Endothelial cell of umbilical vein (primary cell): Measurements from ENCODE around the gene MMADHC. TPM values are rescaled to one million over a fixed set of nuclear protein-coding genes. Genes with fewer than 3 reads are reported as not detected.
A peak's percentile ranks its signal among the peaks of the same experiment; 100 is the strongest.

Source experiments
- BruUV-seq: library from RNA; stranded (reverse); fragments of 400-500 nt; replicated peaks from 2 replicates; lab custom pipeline; 2021; lab: Mats Ljungman, UMichigan
- CTCF ChIA-PET: fragments of 300-600, 350-600 bp; sonication (Branson Sonifier 250); formaldehyde crosslinking; loops from one replicate; lab custom pipeline; 2021; ENCODE audit warnings: antibody characterized with exemption, inconsistent platforms; lab: Charles Lee
- POLR2A ChIA-PET: fragments of 300-600, 350-600 bp; sonication (Branson Sonifier 250); formaldehyde crosslinking; loops from one replicate; lab custom pipeline; 2021; ENCODE audit warnings: antibody characterized with exemption, inconsistent platforms; lab: Charles Lee
- DNase-seq: peaks from one replicate; pipeline ENCODE4 v3.0.0-alpha.2; 2011; ENCODE audit warnings: low read depth, low spot score
- FAIRE-seq: peaks from 2 replicates; lab custom pipeline; 2011; peaks lifted over from hg19 to GRCh38; lab: Jason Lieb, UNC
- H2AFZ ChIP-seq: 2 replicates; pipeline ENCODE4 v1.6.0; 2012; ENCODE audit warnings: low read depth, low read length, control low read depth, inconsistent platforms
- H3K27ac ChIP-seq: 2 replicates; pipeline ENCODE4 v1.5.1; 2011; ENCODE audit warnings: low read depth, mild to moderate bottlenecking, control low read depth, low read length, moderate library complexity; ENCODE audit not compliant: insufficient read depth
- H3K27me3 ChIP-seq, 2 experiments: 2 replicates each; pipeline versions ENCODE4 v1.6.0 to v1.6.1; 2011; ENCODE audit warnings: low read length in 2 of 2, mixed read lengths in 1 of 2; ENCODE audit not compliant: control insufficient read depth in 2 of 2, insufficient read depth in 2 of 2
- H3K36me3 ChIP-seq, 2 experiments: 2 replicates in 1 of 2; 3 replicates in 1 of 2; pipeline ENCODE4 v1.5.1; 2011; ENCODE audit warnings: low read length in 2 of 2, mild to moderate bottlenecking in 1 of 2, moderate library complexity in 1 of 2; ENCODE audit not compliant: control insufficient read depth in 2 of 2, insufficient read depth in 2 of 2; ENCODE audit errors: extremely low read depth in 1 of 2
- H3K4me1 ChIP-seq: 3 replicates; pipeline ENCODE4 v1.5.1; 2011; ENCODE audit warnings: mild to moderate bottlenecking, low read length; ENCODE audit not compliant: control insufficient read depth, insufficient read depth; ENCODE audit errors: extremely low read depth
- H3K4me2 ChIP-seq: 2 replicates; pipeline ENCODE4 v1.6.1; 2011; ENCODE audit warnings: low read length, control low read depth, mixed read lengths; ENCODE audit not compliant: insufficient read depth
- H3K4me3 ChIP-seq, 3 experiments: fragments of 200-600 bp in 1 of 3; sonication (generic), shearing (Covaris generic) in 1 of 3; replicated peaks in 1 of 3; 2 replicates each; pipeline ENCODE4 v1.5.1; 2011 to 2016; ENCODE audit warnings: control low read depth in 3 of 3, low read length in 3 of 3, mild to moderate bottlenecking in 2 of 3, inconsistent platforms in 1 of 3, low read depth in 1 of 3, moderate library complexity in 1 of 3; ENCODE audit not compliant: insufficient read depth in 1 of 3
- H3K79me2 ChIP-seq: 2 replicates; pipeline ENCODE4 v1.6.0; 2012; ENCODE audit warnings: low read length, inconsistent platforms; ENCODE audit not compliant: control insufficient read depth, insufficient read depth
- H3K9ac ChIP-seq: replicated peaks from 2 replicates; pipeline ENCODE3; 2011; ENCODE audit warnings: low read length, control low read depth; ENCODE audit not compliant: insufficient read depth; ENCODE audit errors: extremely low read depth
- H3K9me1 ChIP-seq: replicated peaks from 3 replicates; pipeline ENCODE4 v1.6.0; 2011; ENCODE audit warnings: mild to moderate bottlenecking, low read length; ENCODE audit not compliant: control insufficient read depth, insufficient read depth; ENCODE audit errors: extremely low read depth
- H3K9me3 ChIP-seq: replicated peaks from 2 replicates; pipeline ENCODE4 v1.5.1; 2012; ENCODE audit warnings: low read length, inconsistent platforms; ENCODE audit not compliant: control insufficient read depth, insufficient read depth
- H4K20me1 ChIP-seq: replicated peaks from 2 replicates; pipeline ENCODE3; 2011; ENCODE audit warnings: mild to moderate bottlenecking, low read length; ENCODE audit not compliant: control insufficient read depth, insufficient read depth; ENCODE audit errors: extremely low read depth
- EZH2 ChIP-seq: IDR thresholded peaks from 2 replicates; pipeline ENCODE4 v1.6.1; 2012; ENCODE audit warnings: borderline replicate concordance, low read depth, mild to moderate bottlenecking, moderate library complexity, low read length, inconsistent platforms; ENCODE audit not compliant: severe bottlenecking
- FOS ChIP-seq: IDR thresholded peaks from 2 replicates; pipeline ENCODE4 v1.6.1; 2011; ENCODE audit warnings: mild to moderate bottlenecking, low read length, moderate library complexity, borderline replicate concordance; ENCODE audit not compliant: insufficient read depth
- GATA2 ChIP-seq: IDR thresholded peaks from 2 replicates; pipeline ENCODE4 v1.7.0; 2011; ENCODE audit warnings: low read depth, mild to moderate bottlenecking, moderate library complexity, mixed read lengths, low read length; ENCODE audit not compliant: insufficient read length, insufficient read depth
- JUN ChIP-seq: IDR thresholded peaks from 2 replicates; pipeline ENCODE4 v1.6.1; 2011; ENCODE audit warnings: borderline replicate concordance, low read depth; ENCODE audit not compliant: insufficient read length, insufficient read depth
- MYC ChIP-seq: IDR thresholded peaks from one replicate; pipeline ENCODE4 v1.6.1; 2011; ENCODE audit warnings: mild to moderate bottlenecking, low read depth, low read length
- POLR2A ChIP-seq: IDR thresholded peaks from 2 replicates; pipeline ENCODE4 v1.6.1; 2012; ENCODE audit warnings: low read depth, mild to moderate bottlenecking, control low read depth, low read length
- POLR2AphosphoS5 ChIP-seq: IDR thresholded peaks from 2 replicates; pipeline ENCODE4 v1.6.1; 2012; ENCODE audit warnings: low read depth, mild to moderate bottlenecking, control low read depth, low read length, moderate library complexity; ENCODE audit not compliant: insufficient read depth
- dilution Hi-C: fragments of 300-500 bp; cut with MboI; formaldehyde crosslinking; loops from one replicate; pipeline ENCODE4 v1.15.0; 2019; ENCODE audit warnings: low sequenced_read_pairs; ENCODE audit not compliant: extremely low pct_ligation_motif_present
- intact Hi-C: fragments of 100-400 bp; cut with micrococcal nuclease; formaldehyde crosslinking; loops from one replicate; pipeline ENCODE4 v1.10.0; 2022
- polyA plus RNA-seq, 4 experiments: library from polyadenylated mRNA; depleted of rRNA in 3 of 4; stranded (reverse) in 3 of 4; unstranded in 1 of 4; fragments of >200 nt; gene quantifications; 2 replicates each; pipeline versions ENCODE4 v1.2.1 to v1.2.3, GENCODE V29; 2011 to 2012; ENCODE audit warnings: missing spikeins in 1 of 4
- total RNA-seq: library from RNA; stranded (reverse); gene quantifications from 2 replicates; pipeline ENCODE4 v1.2.3, GENCODE V29; 2021
- TF ChIP-seq, protein P1 (sequence below): IDR thresholded peaks from 2 replicates; pipeline ENCODE4 v1.6.1; 2011; ENCODE audit not compliant: insufficient read depth, insufficient read length
- TF ChIP-seq, protein P2 (sequence below), 2 donors: IDR thresholded peaks; 1 replicate in 1 of 2; 2 replicates in 1 of 2; pipeline ENCODE4 v1.5.1; 2011; ENCODE audit warnings: low read length in 2 of 2, mild to moderate bottlenecking in 2 of 2, moderate library complexity in 2 of 2, control low read depth in 1 of 2, inconsistent platforms in 1 of 2, low read depth in 1 of 2; ENCODE audit not compliant: insufficient read depth in 1 of 2; ENCODE audit errors: extremely low read depth in 1 of 2

Gene MMADHC
- total and polyA plus RNA-seq, 2 donors (not counting 3 experiments of a cell fraction or from before 2014, with no cell fraction given), result 53.4 to 115 TPM

DNA sequence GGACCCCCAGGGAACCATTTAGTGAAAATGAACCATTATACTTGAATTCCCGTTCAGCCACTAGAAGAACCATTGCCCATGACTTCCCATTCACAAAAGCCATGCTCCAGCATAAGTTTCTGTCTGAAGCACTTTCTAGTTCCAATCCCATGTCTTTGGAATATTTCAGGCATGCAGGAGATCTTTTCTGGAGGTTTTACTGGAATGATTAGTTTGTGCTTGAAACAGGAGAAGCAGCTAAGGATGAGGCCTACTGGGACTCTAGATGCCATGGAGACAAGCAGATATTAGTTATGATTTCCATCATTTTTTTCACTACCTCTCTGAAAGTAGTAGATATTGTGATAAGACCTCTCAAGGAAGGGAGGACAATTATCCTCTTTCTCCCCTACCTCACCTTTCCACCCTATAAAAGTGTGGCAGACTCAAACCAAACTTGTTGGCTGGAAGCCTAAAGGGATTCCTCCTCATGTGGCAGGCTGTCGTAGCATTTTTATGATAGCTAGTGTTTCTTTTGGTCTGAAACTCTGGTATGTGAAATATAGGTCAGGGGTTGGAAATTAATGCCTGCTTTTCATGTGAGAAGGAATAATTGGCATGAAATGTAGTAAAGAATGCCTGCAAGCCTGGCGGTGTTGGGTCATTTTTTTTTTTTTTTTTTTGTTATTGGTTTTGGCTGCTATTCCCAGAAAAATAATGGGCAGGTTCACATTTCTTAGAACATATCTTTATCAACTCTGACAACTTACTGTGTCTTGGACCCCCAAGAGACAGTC, 29.3 kb upstream of the MMADHC start:
- dilution Hi-C loops, result no loop called here
- no peaks in the 10 kb centered on the region for H3K36me3 ChIP-seq
- no peaks in the 10 kb centered on the region for H4K20me1 ChIP-seq
- no peaks in the 10 kb centered on the region for H3K27me3 ChIP-seq
- ChIA-PET CTCF (no interaction called here), POLR2A (no interaction called here)
- no TSS peak for BruUV-seq
- H2AFZ ChIP-seq, result no peak overlapping the region
- H3K4me3 ChIP-seq, result no peak overlapping the region
- TF ChIP-seq EZH2 (no peak), POLR2AphosphoS5 (no peak), JUN (no peak), GATA2 (no peak), MYC (no peak), FOS (no peak), POLR2A (no peak)
- TF ChIP-seq, protein P1, sequence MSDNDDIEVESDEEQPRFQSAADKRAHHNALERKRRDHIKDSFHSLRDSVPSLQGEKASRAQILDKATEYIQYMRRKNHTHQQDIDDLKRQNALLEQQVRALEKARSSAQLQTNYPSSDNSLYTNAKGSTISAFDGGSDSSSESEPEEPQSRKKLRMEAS, result no peak
- TF ChIP-seq, protein P2, sequence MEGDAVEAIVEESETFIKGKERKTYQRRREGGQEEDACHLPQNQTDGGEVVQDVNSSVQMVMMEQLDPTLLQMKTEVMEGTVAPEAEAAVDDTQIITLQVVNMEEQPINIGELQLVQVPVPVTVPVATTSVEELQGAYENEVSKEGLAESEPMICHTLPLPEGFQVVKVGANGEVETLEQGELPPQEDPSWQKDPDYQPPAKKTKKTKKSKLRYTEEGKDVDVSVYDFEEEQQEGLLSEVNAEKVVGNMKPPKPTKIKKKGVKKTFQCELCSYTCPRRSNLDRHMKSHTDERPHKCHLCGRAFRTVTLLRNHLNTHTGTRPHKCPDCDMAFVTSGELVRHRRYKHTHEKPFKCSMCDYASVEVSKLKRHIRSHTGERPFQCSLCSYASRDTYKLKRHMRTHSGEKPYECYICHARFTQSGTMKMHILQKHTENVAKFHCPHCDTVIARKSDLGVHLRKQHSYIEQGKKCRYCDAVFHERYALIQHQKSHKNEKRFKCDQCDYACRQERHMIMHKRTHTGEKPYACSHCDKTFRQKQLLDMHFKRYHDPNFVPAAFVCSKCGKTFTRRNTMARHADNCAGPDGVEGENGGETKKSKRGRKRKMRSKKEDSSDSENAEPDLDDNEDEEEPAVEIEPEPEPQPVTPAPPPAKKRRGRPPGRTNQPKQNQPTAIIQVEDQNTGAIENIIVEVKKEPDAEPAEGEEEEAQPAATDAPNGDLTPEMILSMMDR (IDR thresholded peaks at IDR 0.05; ENCODE audit: extremely low read depth in 1 of 2, insufficient read depth in 1 of 2, low read depth in 1 of 2, low read length in 2 of 2), result no peak
- intact Hi-C loops, result no loop called here
- no peaks in the 10 kb centered on the region for H3K9me1 ChIP-seq
- H3K27ac ChIP-seq, result no peak overlapping the region
- no peak overlapping the region for H3K4me2 ChIP-seq
- H3K9me3 ChIP-seq, result no peaks in the 10 kb centered on the region
- no peaks in the 10 kb centered on the region for H3K79me2 ChIP-seq
- FAIRE-seq (no peak), DNase-seq (peak; percentile 16)
- no peaks in the 10 kb centered on the region for H3K4me1 ChIP-seq
- H3K9ac ChIP-seq, result no peak overlapping the region
